ENCODE data around the gene ZBTB40.

ZBTB40 gene

GRCh38 chr1:22551591-22551990 lies 99.9 kb downstream of the ZBTB40 start:
- no peaks in the 10 kb centered on the region for H3K9me3 ChIP-seq (ENCODE audit: control insufficient read depth, insufficient read depth, low read length)
- H3K9ac ChIP-seq (ENCODE audit: low read depth, low read length), result no peak overlapping the region
- peaks cover 13% of the 10 kb centered on the region for H3K4me1 ChIP-seq (ENCODE audit: insufficient read depth, low read length)
- H3K36me3 ChIP-seq (ENCODE audit: insufficient read depth, low read length), result no peaks in the 10 kb centered on the region

GRCh38 chr1:22552021-22552420 lies 100.4 kb downstream of the ZBTB40 start:
- Histone ChIP-seq H3K9me3 (ENCODE audit: control insufficient read depth, insufficient read depth, low read length) (no peaks in the 10 kb centered on the region), H3K36me3 (ENCODE audit: insufficient read depth, low read length) (no peaks in the 10 kb centered on the region), H3K4me1 (ENCODE audit: insufficient read depth, low read length) (peaks cover 17% of the 10 kb centered on the region), H3K9ac (ENCODE audit: low read depth, low read length) (no peak overlapping the region)

DNA sequence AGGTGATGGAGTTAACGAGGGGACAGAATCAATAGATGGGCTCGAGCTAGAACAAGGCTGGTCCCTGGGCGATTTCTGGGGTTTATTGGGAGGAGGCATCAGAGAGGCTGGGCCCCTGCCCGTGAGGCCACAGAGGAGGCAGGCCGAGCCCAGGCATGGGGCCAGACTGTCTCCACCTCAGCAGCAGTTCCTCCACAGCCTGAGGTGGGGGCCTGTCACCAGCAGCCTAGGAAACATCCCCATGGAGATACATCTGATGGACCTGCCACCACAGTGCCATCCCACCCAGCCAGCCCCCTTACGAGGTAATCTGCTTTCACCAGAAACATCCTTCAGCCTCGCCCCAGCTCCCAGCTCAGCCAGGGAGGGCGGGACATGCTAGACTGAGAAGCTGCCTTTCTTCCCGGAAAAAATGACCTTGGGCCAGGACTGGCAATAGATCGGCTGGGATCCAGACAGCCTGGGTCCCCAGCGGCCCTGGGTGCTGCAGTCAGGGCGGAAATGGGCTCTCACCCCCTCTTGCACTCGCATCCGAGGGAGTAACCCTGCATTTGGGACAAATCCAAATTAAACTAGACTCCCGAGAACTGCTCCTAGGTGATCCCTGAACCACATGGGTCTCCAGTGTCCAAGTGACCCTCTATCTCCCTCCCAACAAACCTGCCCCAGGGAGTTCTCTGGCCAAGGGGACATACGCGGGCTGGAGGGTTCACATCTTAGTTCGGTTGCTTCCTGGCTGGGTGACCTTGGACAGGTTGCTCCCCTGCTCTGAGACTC lies 101.6 kb downstream of the ZBTB40 start:
- Histone ChIP-seq H3K4me1 (ENCODE audit: insufficient read depth, low read length) (peaks cover 17% of the 10 kb centered on the region), H3K9ac (ENCODE audit: low read depth, low read length) (no peak overlapping the region), H3K9me3 (ENCODE audit: control insufficient read depth, insufficient read depth, low read length) (no peaks in the 10 kb centered on the region), H3K36me3 (ENCODE audit: insufficient read depth, low read length) (no peaks in the 10 kb centered on the region)

DNA sequence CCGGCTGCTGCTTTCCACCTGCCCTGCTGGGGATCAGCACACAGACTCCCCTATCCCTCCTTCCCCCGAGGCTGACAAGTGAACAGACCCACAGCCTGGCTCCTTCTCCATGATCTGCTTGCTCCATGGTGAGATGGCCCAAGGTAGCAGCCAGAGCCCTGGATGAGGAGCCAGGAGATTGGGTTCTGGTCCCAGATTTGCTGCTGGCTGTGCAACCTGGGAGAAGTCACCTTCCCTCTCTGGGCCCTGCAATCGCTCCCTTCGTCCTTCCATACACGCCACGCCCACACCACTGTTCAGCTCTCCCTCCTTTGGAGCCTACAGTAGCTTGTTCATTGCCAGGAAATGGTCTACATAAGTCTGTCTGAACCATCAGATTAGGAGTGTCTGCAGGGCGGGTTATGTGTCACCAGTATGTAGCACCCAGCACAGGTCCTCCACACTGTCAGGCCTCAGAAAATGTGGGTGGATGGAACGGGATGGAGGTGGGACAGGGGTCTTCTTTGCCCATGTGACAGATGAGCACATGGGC lies 102.4 kb downstream of the ZBTB40 start:
- Histone ChIP-seq H3K9ac (ENCODE audit: low read depth, low read length) (no peak overlapping the region), H3K4me1 (ENCODE audit: insufficient read depth, low read length) (peaks cover 17% of the 10 kb centered on the region), H3K36me3 (ENCODE audit: insufficient read depth, low read length) (no peaks in the 10 kb centered on the region), H3K9me3 (ENCODE audit: control insufficient read depth, insufficient read depth, low read length) (no peaks in the 10 kb centered on the region)

DNA sequence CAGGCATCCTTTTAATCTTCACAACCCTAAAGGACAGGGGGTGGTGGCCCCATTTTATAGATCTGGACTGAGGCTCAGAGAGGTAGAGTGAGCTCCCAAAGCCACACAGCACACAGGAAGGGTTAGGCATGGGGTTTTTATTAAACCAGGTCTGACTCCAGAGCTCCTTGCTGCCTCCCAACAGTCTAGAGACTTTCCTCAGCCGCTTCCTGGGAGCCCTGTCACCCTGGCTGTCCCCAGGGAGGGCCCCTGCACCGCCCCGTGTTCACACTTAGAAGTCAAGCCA lies 103.7 kb downstream of the ZBTB40 start:
- H3K9me3 ChIP-seq (ENCODE audit: control insufficient read depth, insufficient read depth, low read length), result no peaks in the 10 kb centered on the region
- no peak overlapping the region for H3K9ac ChIP-seq (ENCODE audit: low read depth, low read length)
- no peaks in the 10 kb centered on the region for H3K36me3 ChIP-seq (ENCODE audit: insufficient read depth, low read length)
- H3K4me1 ChIP-seq (ENCODE audit: insufficient read depth, low read length), result peaks cover 17% of the 10 kb centered on the region

DNA sequence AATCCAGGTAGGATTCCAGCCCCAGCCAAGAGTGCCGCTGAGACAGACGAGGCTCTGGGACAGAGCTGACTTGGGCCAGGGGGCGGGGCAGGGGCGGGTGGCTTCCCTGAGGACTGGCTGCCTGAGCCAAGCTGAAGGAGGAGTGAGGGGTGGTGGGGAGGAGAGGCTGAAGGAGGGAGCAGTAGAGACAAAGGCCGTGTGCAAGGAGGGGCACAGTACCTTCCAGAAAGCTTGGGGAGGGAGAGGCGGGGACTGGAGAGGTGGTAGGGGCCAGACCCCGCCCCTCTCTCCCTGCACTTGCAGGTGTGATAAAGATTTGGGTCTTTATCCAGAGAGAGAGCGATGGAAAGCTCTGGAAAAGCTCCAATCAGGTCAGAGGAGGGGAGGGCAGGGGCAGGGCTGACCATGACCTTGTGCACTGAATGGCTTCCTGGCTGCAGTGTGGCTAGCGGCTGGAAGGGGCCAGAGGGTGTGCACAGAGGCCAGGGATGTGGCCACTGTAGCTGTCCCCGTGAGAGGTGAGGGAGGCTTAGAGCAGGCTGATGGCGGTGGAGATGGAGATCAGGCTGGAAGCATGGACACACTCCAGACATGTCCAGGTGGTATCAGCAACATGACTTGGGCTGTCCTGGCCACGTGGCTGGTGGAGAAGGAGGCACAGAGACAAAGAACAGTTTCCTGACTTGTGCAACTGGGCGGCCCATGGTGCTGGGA lies 104.9 kb downstream of the ZBTB40 start:
- Histone ChIP-seq H3K9ac (ENCODE audit: low read depth, low read length) (no peak overlapping the region), H3K9me3 (ENCODE audit: control insufficient read depth, insufficient read depth, low read length) (no peaks in the 10 kb centered on the region), H3K36me3 (ENCODE audit: insufficient read depth, low read length) (no peaks in the 10 kb centered on the region)

GRCh38 chr1:22557341-22557950 lies 105.8 kb downstream of the ZBTB40 start:
- no peaks in the 10 kb centered on the region for H3K9me3 ChIP-seq (ENCODE audit: control insufficient read depth, insufficient read depth, low read length)
- H3K4me1 ChIP-seq (ENCODE audit: insufficient read depth, low read length), result peaks cover 17% of the 10 kb centered on the region
- H3K9ac ChIP-seq (ENCODE audit: low read depth, low read length), result no peak overlapping the region
- H3K36me3 ChIP-seq (ENCODE audit: insufficient read depth, low read length), result no peaks in the 10 kb centered on the region

More for the DNA sequence above, 104.9 kb downstream of the ZBTB40 start:
- H3K4me1 ChIP-seq (ENCODE audit: insufficient read depth, low read length), result peaks cover 17% of the 10 kb centered on the region

DNA sequence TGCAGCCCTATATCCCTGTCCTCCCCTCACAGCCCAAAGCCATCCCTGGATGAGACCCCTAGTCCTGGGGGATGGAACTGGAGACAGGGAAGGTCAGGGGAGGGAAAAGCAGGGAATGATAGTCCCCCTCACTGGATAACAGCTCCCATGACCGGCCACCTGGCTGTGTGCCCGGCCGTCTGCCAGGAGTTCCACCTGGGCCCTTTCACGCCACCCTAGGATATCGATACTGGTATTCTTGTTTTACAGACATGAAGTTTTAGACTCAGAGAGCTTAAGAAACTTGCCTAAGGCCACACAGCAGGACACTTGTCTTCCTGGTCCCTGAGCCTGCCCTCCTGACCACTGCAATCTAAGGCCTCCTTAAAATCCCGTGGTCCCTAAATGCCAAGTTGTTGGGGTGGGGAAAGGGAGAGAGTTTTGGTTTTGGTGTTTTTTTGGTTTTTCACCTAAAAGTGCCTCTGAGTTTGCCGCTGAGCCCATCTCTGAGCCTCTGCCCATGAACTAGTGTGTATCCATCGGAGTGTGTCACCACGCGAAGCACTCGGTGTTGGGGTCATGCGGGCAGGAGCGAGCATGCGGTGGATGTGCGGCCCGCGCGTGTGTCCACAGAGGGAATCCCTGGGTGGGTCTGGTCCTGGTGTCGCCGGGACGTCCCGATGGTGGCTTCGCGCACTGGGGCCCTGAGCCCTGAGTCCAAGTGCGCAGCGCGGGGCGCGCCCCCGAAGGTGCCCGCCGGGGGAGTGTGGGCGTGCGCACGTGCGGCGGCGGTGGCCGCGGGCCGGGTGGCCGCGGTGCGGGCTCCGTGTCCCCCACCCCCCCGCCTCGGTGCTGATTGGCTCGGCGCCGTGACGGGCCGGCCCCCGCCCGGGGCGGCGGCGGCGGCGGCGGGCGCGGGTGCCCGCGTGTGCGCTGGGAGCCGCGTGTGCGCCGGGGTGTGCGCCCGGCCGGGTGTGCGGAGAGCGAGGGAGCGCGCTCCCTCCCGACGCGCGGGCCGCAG lies 111.2 kb downstream of the ZBTB40 start, which contains the start of gene EPHA8:
Gene EPHA8, plus strand, starts transcription at position 906 of the 1,000 bp plus-strand sequence. CDS start 147 bp downstream, outside the sequence.
- H3K36me3 ChIP-seq (ENCODE audit: insufficient read depth, low read length), result no peaks in the 10 kb centered on the region
- H3K9ac ChIP-seq (ENCODE audit: low read depth, low read length), result peak within 1 kb of the TSS; percentile 49
- no peaks in the 10 kb centered on the region for H3K9me3 ChIP-seq (ENCODE audit: control insufficient read depth, insufficient read depth, low read length)
- peaks cover 4% of the 10 kb centered on the region for H3K4me1 ChIP-seq (ENCODE audit: insufficient read depth, low read length)

DNA sequence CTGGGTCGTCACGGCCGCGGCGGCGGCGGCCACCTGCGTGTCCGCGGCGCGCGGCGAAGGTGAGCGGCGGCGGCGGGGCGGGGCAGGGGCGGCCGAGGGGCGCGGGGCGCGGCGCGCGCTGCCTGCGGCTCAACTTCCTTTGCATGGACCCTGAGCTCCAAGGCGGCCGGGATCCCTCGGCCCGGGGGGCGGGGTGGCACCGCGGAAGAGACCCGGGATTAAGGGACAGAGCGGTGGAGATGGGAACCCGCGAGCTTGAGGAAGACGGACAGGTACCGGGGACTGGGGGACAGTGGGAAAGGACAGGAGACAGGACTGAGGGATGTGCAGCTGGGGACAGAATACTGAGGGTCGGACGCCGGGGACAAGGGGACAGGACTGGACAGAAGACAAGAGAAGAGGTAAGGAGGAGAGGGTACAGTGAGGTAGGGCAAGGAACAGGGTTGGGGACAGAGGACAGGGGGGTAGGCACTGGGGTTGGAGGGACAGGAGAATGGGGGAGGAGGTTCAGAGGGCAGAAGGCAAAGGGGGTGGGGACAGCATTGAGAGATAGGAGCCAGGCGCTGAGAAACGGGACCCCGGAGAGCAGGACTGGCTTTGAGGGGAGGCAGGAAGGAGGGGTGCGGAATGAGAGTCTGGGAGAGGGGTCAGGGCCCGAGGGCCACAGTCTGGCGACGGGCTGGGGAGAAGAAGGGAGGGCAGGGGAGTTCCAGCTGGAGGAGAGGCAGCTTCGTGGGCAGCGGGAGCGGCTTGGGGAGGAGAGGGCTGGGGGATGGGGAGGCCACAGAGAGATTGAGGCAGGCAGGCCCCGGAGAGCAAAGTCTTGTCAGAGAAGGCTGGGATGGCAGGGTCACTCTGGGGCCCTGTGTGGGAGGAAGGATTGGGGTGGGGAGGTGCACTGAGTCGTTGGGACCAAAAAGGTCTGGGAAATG lies 112.3 kb downstream of the ZBTB40 start:
- Histone ChIP-seq H3K36me3 (ENCODE audit: insufficient read depth, low read length) (no peaks in the 10 kb centered on the region), H3K4me1 (ENCODE audit: insufficient read depth, low read length) (peaks cover 4% of the 10 kb centered on the region), H3K9me3 (ENCODE audit: control insufficient read depth, insufficient read depth, low read length) (no peaks in the 10 kb centered on the region), H3K9ac (ENCODE audit: low read depth, low read length) (peak overlapping the region; percentile 49; the same call in 1 of the 2 replicates)

DNA sequence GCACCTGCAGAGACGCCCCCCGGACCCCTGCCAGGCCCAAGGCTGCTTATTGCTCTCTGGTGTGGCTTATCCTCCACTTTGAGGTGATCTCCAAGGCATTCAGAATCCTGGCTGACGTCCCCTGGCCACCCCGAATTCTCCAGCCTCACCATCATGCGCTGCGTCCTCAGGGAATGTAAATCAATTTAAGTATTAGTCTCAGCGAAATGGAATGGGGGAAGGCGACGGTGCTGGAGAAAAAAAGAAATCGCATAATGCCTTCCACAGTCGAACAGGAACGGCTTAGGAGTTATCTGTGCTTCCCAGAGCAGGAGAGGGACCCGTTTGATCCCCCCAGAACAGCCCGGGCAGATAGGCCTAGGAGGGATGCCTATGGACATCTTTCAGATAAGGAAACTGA lies 114.5 kb downstream of the ZBTB40 start:
- Histone ChIP-seq H3K9me3 (ENCODE audit: control insufficient read depth, insufficient read depth, low read length) (no peaks in the 10 kb centered on the region), H3K9ac (ENCODE audit: low read depth, low read length) (no peak overlapping the region), H3K36me3 (ENCODE audit: insufficient read depth, low read length) (no peaks in the 10 kb centered on the region), H3K4me1 (ENCODE audit: insufficient read depth, low read length) (peaks cover 4% of the 10 kb centered on the region; the same call in 1 of the 2 replicates)

- H3K9me3 ChIP-seq (ENCODE audit: control insufficient read depth, insufficient read depth, low read length), result no peaks in the 10 kb centered on the region
- H3K9ac ChIP-seq (ENCODE audit: low read depth, low read length), result no peak overlapping the region
- no peaks in the 10 kb centered on the region for H3K36me3 ChIP-seq (ENCODE audit: insufficient read depth, low read length)
- H3K4me1 ChIP-seq (ENCODE audit: insufficient read depth, low read length), result peaks cover 4% of the 10 kb centered on the region; the same call in 1 of the 2 replicates
These were observed 115.5 kb downstream of the ZBTB40 start for GRCh38 chr1:22567197-22567596.

DNA sequence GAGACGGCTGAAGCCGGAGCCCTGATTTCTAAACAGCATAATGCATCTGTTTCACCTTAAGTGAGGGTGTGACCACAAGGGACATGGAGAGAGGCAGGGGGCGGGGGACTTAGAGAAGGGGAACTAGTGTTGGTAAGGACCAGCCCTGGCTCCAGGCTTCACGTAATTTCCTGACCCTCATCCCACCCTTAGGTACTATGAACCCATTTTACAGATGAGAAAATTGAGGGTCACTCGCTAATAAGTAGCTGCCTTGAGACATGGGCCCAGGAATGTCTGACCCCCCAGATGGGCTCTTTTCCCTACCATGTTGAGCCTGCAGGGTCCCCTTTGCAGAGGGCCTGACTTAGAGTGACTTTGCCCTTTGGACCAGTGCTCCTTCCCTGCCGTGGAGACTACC lies 116.3 kb downstream of the ZBTB40 start:
- no peaks in the 10 kb centered on the region for H3K36me3 ChIP-seq (ENCODE audit: insufficient read depth, low read length)
- no peaks in the 10 kb centered on the region for H3K9me3 ChIP-seq (ENCODE audit: control insufficient read depth, insufficient read depth, low read length)
- peaks cover 4% of the 10 kb centered on the region; the same call in 1 of the 2 replicates for H3K4me1 ChIP-seq (ENCODE audit: insufficient read depth, low read length)
- H3K9ac ChIP-seq (ENCODE audit: low read depth, low read length), result no peak overlapping the region

DNA sequence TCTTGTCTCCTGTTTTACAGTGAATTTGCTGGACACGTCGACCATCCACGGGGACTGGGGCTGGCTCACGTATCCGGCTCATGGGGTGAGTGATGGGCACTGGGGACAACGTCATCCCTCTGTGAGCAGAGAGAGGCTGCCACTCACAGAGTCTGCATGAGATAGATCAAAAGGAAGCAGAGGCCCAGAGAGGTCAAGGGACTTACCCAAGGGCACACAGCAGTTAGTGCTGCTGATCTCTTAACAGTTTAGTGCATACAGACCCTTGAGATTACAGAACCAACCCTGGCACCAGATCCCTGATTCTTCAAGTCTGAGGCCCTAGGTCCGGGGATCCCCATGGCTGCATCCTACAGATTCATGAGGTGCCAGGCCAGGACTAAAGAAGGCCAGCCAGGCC lies 117.6 kb downstream of the ZBTB40 start:
- peaks cover 4% of the 10 kb centered on the region; the same call in 1 of the 2 replicates for H3K4me1 ChIP-seq (ENCODE audit: insufficient read depth, low read length)
- H3K9ac ChIP-seq (ENCODE audit: low read depth, low read length), result no peak overlapping the region
- no peaks in the 10 kb centered on the region for H3K9me3 ChIP-seq (ENCODE audit: control insufficient read depth, insufficient read depth, low read length)
- H3K36me3 ChIP-seq (ENCODE audit: insufficient read depth, low read length), result no peaks in the 10 kb centered on the region
